HG02588 (cell line): ENCODE measurements around the gene CPT1C.
A peak's percentile ranks its signal among the peaks of the same experiment; 100 is the strongest.

ENCODE experiments used
- ATAC-seq: cut with Tn5 transposase; IDR thresholded peaks from one replicate; pipeline ENCODE4 v1.9.1; 2021; ENCODE audit warnings: mild to moderate bottlenecking, moderate library complexity; ENCODE audit not compliant: unreplicated experiment

CPT1C gene

DNA sequence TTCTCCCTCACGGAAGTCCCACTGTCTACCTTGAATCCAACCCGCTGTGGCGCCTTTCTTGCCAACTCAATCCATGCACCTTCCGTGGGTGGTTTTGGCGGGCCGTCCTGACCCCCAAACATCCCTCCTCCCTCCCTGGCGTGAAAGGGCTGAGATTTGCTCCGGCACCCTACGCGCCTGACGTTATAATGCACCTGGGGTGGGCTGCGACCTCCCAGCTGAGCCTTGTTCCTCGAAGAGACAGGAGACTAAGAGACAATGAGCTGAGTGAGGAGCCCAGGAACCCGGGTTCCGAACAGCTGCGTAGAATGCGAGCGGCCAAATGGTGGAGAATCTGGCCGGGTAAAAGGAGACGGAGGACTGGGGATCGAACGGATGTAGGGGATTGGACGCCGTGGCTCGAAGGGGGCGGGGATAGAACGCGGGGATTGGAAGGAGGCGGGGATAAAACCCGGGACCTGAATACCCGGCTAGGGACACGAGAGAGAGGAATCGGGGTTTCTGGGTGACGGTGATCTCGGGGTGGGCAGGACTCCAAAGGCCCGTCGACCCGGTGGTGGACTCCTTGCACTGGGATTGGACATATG lies at the start of gene CPT1C:
TSS of gene CPT1C (plus strand) at position 461 of the 587 bp plus-strand sequence. CDS start 1,137 bp downstream, outside the sequence.
- no peak for ATAC-seq

DNA sequence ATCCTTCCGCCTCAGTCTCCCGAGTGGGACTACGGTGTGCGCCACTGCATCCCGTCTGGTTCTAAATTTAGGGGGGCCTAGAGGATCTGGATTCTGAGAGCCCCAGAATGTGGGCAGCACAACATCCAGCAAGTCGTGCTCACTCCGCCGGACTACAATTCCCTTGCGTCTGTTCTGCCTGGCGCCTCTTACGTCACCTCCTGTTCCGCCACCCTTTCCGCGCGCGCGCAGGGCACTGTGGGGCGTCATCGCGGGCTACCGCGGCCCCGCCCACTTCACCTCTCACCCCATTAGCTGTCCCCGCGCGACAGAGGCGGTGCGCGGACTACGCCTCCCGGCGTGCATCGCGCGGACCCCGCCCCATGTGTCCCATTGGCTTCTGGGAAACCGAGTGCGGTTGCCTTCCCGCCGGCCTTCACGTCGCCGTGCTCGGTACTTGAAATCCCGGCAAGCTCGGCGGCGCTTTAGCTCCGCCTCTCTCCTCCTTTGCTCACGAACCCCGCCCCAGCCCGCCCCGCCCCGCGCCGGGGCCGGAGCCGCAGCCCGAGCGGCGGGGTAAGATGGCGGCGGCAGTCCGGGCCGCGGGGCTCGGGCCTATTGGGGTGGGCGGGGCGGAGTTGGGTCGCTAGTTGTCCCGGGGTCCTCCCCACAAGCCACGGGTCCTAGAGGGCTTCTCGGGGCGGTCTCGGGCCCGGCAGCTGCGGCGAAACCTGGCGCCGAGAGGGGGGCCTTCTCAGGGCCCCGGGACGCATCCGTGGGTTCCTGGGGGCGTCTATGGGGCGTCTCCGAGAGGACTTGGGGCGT lies 49.0 kb upstream of the CPT1C start, which contains the start of gene SCAF1:
TSS of gene SCAF1 (plus strand) at position 522 of the 804 bp plus-strand sequence. CDS start 2,818 bp downstream, outside the sequence.
- ATAC-seq: peak; percentile 57

DNA sequence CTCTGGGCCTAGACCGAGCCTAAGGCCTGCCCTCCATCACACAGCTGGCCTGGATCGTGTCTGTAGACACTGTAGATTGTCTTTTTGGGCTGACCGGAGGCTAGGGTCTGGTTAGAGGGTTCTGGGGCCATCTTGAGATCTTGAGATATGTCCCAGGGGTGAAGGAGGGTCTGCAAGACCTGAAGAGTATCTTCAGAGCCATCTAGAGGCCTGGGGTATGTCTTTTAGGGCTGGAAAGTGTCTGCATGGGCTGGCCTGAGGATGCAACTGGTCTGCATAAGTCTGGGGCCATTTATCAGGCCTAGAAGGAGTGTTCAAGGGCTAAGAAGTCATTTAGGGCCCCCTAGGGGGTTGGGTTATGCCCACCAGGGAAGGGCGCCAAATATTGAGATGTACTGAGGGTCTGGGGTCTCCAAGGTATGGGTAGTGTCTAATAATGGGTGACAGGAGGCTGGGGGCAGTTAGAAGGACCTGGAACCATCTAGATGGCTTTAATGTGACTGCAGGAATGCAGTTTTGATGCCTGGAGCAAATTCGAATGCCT lies 48.4 kb upstream of the CPT1C start:
- ATAC-seq: no peak

DNA sequence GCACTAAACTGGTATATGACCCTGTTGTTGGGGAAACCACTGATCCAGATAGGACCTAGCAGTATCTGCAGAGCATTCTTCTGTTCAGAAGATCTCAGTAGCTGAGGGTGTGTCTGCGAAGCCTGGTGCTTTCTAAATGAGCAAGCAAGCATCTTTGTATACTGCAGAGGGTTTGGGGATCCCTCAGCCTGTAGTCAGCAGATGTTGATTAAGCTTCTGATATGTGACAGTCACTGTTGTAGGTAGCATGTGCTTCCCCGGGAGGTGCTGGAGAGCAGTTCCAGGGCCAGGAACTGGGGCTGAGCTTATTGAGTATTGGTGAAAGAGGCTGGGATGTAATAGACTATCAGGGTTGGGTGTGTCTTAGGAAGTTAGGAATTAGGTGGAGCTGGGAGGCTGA lies 47.5 kb upstream of the CPT1C start:
- no peak for ATAC-seq

DNA sequence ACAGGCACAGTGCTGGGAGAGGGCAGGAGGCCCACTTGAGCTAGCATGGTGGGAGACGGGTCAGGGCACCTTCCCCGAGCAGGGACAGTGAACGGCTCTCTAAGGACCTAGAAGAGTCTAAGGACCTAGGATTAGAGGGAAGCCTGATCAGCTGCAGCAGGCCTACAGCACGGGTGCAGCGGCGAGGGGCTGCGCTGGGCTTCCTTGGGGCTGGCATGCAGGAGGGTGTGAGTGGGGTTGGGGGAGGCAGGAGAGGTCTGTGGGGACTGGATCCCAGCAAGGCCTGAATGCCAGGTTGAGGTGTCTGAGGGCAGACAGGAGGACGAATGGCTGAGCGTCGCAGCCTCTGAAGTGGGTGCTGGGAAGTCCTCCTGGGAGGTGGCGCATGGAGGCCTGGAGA lies 45.3 kb upstream of the CPT1C start:
- ATAC-seq: no peak

DNA sequence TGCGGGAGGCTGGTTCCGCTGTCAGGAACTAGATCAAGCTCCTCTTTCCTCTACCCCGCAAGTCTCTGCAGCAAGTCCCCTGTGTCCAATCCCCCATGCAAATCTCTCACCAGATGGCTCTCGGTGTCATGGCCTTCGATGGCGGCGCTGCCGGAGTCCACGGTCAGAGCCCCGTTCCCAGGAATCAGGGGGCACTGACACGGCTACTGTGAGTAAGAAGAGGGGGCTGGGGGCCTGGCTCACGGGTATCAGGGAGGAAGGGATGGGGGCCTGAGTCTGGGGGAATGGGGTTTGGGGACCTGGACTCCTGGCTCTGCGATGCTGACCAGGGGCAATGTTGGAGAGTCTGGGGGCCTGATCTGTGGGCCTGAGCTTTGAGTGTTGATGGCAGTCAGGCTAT lies 44.9 kb upstream of the CPT1C start:
- ATAC-seq: no peak

DNA sequence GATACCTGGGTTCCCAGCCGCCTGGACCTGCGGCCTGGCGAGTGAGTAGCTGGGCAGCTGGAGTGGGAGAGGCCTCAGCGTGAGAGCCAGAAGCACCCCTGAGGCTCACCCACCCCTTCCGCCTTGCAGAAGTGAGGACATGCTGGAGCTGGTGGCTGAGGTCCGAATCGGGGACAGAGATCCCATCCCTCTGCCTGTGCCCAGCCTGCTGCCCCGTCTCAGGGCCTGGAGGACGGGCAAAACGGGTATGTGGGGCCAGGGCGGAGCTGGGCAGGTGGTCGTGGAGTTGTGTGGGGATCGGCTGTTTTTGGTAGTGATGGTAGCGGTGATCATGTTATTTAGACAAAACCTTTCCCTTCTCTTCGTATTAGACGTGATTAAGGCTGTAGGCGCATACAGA lies 44.3 kb upstream of the CPT1C start:
- no peak for ATAC-seq

DNA sequence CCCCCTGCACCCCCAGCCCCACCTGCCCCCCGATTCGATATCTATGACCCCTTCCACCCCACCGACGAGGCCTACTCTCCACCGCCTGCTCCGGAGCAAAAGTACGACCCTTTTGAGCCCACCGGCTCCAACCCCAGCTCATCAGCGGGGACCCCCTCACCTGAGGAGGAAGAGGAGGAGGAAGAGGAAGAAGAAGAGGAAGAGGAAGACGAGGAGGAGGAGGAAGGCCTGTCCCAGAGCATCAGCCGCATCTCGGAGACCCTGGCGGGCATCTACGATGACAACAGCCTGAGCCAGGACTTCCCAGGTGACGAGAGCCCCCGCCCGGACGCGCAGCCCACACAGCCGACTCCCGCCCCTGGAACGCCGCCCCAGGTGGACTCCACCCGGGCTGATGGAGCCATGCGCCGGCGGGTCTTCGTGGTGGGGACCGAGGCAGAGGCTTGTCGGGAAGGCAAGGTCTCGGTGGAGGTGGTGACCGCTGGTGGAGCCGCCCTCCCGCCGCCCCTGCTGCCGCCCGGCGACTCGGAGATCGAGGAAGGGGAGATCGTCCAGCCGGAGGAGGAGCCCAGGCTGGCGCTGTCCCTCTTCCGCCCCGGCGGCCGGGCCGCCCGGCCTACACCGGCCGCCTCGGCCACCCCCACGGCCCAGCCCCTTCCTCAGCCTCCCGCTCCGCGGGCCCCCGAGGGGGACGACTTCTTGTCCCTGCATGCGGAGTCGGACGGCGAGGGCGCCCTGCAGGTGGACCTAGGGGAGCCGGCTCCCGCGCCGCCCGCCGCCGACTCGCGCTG lies 39.7 kb upstream of the CPT1C start:
- no peak for ATAC-seq

DNA sequence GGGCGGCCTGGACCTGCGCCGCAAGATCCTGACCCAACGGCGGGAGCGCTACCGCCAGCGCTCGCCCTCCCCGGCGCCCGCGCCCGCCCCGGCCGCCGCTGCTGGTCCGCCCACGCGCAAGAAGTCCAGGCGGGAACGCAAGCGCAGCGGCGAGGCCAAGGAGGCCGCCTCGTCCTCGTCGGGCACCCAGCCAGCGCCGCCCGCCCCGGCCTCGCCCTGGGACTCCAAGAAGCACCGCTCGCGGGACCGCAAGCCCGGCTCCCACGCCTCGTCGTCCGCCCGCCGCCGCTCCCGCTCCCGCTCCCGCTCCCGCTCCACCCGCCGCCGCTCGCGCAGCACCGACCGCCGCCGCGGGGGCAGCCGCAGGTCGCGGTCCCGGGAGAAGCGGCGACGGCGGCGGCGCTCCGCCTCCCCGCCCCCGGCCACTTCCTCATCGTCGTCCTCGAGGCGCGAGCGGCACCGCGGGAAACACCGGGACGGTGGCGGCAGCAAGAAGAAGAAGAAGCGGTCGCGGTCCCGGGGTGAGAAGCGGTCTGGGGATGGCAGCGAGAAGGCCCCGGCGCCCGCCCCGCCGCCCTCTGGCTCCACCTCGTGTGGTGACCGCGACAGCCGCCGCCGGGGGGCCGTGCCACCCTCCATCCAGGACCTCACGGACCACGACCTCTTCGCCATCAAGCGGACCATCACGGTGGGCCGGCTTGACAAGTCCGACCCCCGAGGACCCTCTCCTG lies 38.9 kb upstream of the CPT1C start:
- no peak for ATAC-seq

DNA sequence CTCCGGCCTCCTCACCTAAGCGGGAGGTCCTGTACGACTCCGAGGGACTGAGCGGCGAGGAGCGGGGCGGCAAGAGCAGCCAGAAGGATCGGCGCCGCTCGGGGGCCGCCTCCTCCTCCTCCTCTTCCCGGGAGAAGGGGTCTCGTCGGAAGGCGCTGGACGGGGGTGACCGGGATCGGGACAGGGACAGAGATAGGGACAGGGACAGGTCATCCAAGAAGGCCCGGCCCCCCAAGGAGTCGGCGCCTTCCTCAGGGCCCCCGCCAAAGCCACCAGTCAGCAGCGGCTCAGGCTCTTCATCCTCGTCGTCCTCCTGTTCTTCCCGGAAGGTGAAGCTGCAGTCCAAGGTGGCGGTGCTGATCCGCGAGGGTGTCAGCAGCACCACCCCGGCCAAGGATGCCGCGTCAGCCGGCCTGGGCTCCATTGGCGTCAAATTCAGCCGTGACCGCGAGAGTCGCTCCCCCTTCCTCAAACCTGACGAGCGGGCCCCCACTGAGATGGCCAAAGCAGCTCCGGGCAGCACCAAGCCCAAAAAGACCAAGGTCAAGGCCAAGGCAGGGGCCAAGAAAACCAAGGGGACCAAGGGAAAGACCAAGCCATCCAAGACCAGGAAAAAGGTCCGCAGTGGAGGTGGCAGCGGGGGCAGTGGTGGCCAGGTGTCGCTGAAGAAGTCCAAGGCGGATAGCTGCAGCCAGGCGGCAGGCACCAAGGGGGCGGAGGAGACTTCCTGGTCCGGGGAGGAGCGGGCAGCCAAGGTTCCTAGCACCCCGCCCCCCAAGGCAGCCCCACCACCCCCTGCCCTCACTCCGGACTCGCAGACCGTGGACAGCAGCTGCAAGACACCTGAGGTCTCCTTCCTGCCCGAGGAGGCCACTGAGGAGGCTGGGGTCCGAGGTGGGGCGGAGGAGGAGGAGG lies 38.1 kb upstream of the CPT1C start:
- no peak for ATAC-seq

DNA sequence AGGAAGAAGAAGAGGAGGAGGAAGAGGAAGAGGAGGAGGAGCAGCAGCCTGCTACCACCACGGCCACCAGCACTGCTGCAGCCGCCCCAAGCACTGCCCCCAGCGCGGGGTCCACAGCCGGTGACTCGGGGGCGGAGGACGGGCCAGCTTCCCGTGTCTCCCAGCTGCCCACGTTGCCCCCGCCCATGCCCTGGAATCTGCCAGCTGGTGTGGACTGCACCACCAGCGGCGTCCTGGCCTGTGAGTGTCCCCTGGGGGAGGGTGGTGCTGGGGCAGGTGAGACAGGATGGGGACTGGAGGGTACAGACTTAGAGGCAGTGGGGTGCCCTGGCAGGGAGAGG lies 37.5 kb upstream of the CPT1C start:
- no peak for ATAC-seq

DNA sequence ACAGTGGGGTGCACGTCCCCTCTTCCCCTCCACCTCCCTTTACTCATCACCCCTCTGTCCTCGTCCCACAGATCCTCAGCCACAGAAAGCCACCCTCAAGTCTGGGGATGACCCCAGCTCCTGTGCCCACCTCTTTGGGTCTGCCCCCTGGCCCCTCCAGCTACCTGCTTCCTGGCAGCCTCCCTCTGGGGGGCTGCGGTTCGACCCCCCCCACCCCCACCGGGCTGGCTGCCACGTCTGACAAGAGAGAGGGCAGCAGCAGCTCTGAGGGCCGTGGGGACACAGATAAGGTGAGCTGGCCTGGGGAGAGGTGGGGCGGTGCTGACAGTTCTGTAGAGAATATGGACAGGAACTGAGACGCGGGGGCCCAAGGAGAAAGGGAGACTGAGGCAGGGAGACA lies 36.3 kb upstream of the CPT1C start:
- ATAC-seq: no peak

DNA sequence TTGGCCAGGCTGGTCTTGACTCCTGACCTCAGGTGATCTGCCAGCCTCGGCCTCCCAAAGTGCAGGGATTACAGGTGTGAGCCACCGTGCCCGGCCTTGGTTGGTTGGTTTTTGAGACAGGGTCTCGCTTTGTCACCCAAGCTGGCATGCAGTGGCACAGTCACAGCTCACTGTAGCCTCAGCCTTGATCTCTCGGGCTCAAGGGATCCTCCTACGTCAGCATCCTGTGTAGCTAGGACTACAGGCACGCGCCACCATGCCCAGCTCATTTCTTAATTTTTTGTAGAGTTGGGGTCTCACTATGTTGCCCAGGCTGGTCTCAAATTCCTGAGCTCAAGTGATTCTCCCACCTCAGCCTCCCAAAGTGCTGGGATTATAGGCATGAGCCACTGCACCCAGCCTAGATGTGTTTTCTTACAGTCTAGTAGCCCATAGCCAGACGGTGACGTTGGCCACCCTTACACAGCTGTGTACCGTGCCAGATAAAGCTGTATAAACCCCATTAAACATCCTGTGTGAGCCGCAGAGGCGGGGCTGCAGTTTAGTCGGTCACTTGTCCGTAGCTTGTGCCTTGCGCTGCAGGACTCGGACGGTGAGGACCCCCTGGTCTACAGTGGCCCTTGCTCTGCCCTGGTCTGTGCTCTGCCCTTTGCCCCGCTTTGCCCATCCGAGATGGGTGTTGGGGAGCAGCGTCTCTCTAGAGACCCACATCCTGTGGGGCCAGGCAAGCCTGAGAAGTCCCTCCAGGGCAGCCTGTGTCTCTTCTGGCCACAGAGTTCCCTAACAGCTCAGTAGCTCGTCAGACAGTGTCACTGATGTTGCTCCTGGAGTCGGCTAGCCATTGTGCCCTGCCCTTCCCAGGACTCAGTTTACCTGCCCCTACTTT lies 35.1 kb upstream of the CPT1C start:
- no peak for ATAC-seq

DNA sequence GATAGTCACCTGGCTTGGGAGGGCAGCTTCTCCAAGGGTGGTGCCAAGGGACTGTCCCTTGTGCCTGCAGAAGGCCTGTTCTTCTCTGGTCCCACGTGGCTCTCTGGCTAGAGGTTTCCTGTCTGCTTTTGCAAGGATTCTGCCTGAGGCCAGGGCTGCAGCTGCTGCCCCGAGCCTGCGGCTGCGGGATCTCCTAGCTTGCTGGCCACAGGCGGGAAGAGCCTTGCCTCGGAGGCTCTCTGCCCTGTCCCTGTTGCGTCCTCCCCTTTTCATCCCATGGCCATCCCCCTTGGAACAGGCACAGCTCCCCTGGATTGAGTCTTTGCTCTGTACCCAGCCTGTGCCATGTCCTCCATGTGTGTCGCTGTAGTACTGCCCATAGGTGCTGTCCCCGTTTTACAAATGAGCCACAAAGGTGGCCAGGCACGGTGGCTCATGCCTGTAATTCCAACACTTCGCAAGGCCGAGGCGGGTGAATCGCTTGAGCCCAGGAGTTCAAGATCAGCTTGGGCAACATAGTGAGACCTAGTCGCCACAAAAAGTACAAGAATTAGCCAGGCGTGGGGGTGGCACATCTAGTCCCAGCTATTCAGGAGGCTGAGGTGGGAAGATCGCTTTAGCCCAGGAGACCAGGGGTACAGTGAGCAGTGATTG lies 34.3 kb upstream of the CPT1C start:
- ATAC-seq: no peak

DNA sequence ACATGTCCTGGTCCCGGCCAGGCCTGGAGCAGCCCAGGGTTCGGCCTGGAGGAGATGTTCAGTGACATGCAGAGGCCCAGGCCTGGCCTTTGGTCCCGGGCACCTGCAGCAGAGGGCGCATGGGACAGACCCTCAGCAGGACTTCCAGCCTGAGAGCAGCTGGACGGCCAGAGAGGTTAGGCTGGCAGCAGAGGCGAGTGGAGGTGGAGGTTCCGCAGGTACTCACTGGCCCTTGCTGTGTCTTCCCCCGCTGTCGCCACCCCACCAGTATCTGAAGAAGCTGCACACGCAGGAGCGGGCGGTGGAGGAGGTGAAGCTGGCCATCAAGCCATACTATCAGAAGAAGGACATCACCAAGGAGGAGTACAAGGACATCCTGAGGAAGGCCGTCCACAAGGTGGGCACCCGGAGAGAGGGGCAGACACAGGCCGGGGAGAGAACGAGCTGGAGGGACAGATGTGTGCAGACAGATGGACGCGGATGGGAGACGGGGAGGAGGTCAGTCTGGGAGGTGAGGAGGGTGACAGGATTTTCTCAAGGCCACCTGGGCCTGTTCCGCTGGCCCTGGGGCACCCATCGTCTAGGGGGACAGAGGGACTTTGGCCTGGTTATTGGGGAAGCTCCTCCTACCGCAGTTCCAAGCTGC lies 33.3 kb upstream of the CPT1C start:
- no peak for ATAC-seq

DNA sequence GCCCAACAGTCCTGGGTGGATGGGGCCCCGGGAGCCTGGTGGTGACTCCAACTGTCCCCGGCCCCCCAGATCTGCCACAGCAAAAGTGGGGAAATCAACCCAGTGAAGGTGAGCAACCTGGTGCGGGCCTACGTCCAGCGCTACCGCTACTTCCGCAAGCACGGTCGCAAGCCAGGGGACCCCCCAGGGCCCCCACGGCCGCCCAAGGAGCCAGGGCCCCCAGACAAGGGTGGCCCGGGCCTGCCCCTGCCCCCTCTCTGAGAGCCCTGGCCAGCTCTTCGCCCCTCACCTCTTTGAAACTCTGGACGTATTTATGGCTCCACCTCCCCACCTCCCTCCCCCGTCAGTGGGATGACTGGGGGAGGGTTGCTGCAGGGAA lies 32.8 kb upstream of the CPT1C start:
- no peak for ATAC-seq

DNA sequence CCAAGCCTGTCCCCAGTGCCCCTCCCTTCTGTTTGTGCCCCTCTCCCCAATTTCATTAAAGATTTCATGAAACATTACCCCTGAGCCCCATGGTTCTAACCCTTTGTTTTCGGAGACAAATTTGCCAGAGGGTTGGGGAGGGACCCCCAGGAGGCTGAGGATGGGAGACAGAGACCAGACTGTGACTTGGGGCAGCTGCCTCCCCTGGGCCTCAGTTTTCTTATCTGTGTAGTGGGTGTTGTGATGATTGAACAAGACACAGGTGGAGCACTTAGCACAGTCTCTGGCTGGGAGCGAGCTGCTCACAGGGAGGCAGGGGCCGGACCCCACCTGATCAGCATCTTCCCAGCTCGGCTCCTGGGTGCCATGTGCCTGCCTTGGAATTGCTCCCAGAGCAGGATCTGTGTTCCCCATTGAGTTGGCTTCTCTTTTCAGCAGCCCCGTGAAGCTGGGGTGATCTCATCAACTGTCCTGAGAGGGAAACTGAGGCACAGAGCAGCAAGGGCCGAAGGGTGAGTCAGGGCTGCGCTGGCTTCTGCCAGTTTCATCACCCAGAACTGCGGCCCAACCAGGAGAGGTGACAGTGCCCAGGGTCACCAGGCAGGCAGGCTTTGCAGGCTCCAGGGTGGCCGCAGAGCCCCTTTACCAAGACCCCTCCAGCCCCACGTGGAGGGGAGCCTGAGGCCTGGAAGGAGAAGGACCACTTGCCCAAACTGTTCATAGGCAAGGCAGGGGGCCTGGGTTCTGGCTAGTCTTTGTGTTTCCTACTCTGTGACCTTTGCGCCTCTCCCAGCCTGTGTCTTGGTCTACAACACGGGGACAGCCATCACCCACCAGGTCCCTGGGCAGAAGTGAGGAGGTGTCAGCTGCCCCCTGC lies 32.1 kb upstream of the CPT1C start:
- ATAC-seq: no peak
